Measurements from ENCODE around the gene HOXA6. TPM values are rescaled to one million over a fixed set of nuclear protein-coding genes. Genes with fewer than 3 reads are reported as not detected.

Gene HOXA6
- total RNA-seq, 1 donor from 2014 or later = not detected

- Histone ChIP-seq H3K36me3 (no peaks in the 10 kb centered on the region), H3K9me3 (ENCODE audit: low read depth) (no peaks in the 10 kb centered on the region), H3K4me1 (no peaks in the 10 kb centered on the region), H2AFZ (replicated peaks) (no peak overlapping the region), H3K4me3 (no peak overlapping the region), H3F3A (ENCODE audit: low read depth) (peaks cover 6% of the 10 kb centered on the region), H3K79me2 (ENCODE audit: low read depth) (no peaks in the 10 kb centered on the region), H3K9ac (no peak overlapping the region), H4K20me1 (ENCODE audit: low read depth) (peaks cover 90% of the 10 kb centered on the region), H3K27ac (no peak overlapping the region), H3K4me2 (peak overlapping the region; percentile 29), H3K27me3 (peaks cover 100% of the 10 kb centered on the region)
- Mint-ChIP-seq H3K27ac (no peak overlapping the region), H3K27me3 (ENCODE audit: insufficient read depth, low read depth) (peaks cover 91% of the 10 kb centered on the region), H3K36me3 (no peaks in the 10 kb centered on the region), H3K4me1 (peaks cover 2% of the 10 kb centered on the region), H3K4me3 (no peak overlapping the region), H3K9me3 (peaks cover 14% of the 10 kb centered on the region)
- no peak for TF ChIP-seq CTCF (IDR thresholded peaks at IDR 0.05)
- TF ChIP-seq EZH2phosphoT487 (IDR thresholded peaks at IDR 0.05) = peak; percentile 89
- TF ChIP-seq EZH2 (IDR thresholded peaks at IDR 0.05) = peak; percentile 91
- no peak for DNase-seq (ENCODE audit: low spot score)
Observed at GRCh38 chr7:27191833-27192545, 44.4 kb upstream of the HOXA6 start.

DNA sequence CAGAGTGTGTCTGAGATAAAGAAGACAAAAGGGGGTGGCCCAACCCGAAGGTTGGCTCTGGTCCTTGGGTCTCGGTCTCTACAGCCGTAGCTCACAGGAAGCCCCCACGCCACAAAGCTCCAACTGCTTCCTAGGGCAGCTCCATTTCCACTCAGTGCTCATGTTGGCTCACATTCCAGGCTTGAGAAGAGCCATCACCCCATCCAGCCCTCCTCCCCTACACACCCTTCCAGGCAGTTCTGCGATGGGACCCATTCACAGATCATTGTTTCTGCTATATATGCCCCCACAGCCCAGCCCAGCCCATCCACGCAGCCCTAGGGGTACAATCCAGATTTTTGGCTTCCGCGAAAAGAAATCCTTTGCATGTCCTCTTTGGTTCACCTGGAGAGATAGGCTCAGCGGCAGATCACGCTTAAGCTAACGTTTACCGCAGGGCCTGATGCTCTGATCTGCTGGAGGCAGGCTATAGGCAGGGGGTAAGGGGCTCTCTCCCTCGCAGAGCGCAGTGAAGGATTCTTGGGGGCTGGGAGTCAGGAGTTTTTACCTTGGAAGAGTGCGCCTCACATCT is 43.7 kb upstream of the HOXA6 start:
- H3F3A ChIP-seq (ENCODE audit: low read depth) = no peaks in the 10 kb centered on the region
- peaks cover 100% of the 10 kb centered on the region for H3K27me3 ChIP-seq
- H3K9ac ChIP-seq = no peak overlapping the region
- H3K4me1 Mint-ChIP-seq = peaks cover 2% of the 10 kb centered on the region
- peaks cover 93% of the 10 kb centered on the region for H4K20me1 ChIP-seq (ENCODE audit: low read depth)
- H3K27me3 Mint-ChIP-seq (ENCODE audit: insufficient read depth, low read depth) = peaks cover 92% of the 10 kb centered on the region
- no peaks in the 10 kb centered on the region for H3K36me3 ChIP-seq
- no peaks in the 10 kb centered on the region for H3K4me1 ChIP-seq
- no peak overlapping the region for H3K4me3 ChIP-seq
- H3K27ac Mint-ChIP-seq = no peak overlapping the region
- TF ChIP-seq EZH2phosphoT487 (IDR thresholded peaks at IDR 0.05) (no peak), EZH2 (IDR thresholded peaks at IDR 0.05) (no peak), CTCF (IDR thresholded peaks at IDR 0.05) (no peak)
- peak overlapping the region; percentile 42 for H3K4me3 Mint-ChIP-seq
- no peak overlapping the region for H3K27ac ChIP-seq
- no peaks in the 10 kb centered on the region for H3K9me3 ChIP-seq (ENCODE audit: low read depth)
- DNase-seq (ENCODE audit: low spot score) = no peak
- H3K9me3 Mint-ChIP-seq = peaks cover 16% of the 10 kb centered on the region
- no peak overlapping the region for H2AFZ ChIP-seq (replicated peaks)
- no peaks in the 10 kb centered on the region for H3K79me2 ChIP-seq (ENCODE audit: low read depth)
- H3K4me2 ChIP-seq = no peak overlapping the region
- no peaks in the 10 kb centered on the region for H3K36me3 Mint-ChIP-seq

DNA sequence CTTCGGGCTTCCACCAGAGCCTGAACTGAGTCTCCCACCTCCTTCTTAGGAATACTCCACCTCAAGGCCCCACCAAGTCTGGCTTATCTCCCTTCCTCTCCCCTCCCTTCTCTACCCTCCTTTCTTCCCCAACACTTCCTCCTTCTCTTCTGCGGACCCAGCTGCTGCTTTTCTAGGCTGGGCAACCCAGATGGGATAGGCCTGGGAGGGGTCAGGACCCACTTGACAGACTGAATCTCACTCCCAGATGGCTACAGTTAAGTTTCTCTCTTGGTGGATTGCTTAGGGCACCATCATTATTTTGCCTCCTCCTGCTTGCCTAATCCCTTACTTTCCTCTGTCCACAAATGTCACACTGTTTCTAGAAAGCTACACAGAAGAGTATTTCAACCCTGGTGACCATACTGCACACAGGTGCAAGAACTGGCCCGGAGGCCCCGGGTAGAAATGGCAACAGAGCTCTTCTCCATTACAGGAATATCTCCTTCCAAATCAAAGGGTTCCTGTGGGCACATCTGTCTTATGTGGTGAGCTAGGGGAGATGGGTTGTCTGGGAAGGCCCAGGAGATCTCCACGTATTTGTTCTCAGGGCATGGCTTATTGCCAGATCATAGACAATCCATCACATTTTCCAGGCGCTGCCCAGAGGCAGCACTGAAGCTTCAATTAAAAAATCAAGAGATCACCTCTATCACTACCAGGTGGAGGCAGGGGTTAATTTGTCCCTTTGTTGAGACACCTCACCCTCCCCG is 42.6 kb upstream of the HOXA6 start:
- Histone ChIP-seq H3K9ac (no peak overlapping the region), H3F3A (ENCODE audit: low read depth) (no peaks in the 10 kb centered on the region), H3K4me1 (no peaks in the 10 kb centered on the region), H3K36me3 (no peaks in the 10 kb centered on the region), H4K20me1 (ENCODE audit: low read depth) (peaks cover 98% of the 10 kb centered on the region), H3K4me2 (no peak overlapping the region), H3K27ac (no peak overlapping the region), H3K9me3 (ENCODE audit: low read depth) (no peaks in the 10 kb centered on the region), H2AFZ (replicated peaks) (no peak overlapping the region), H3K4me3 (no peak overlapping the region), H3K79me2 (ENCODE audit: low read depth) (no peaks in the 10 kb centered on the region), H3K27me3 (peaks cover 100% of the 10 kb centered on the region)
- Mint-ChIP-seq H3K36me3 (no peaks in the 10 kb centered on the region), H3K27ac (no peak overlapping the region), H3K27me3 (ENCODE audit: insufficient read depth, low read depth) (peaks cover 95% of the 10 kb centered on the region), H3K4me3 (no peak overlapping the region), H3K9me3 (peaks cover 17% of the 10 kb centered on the region), H3K4me1 (peaks cover 2% of the 10 kb centered on the region)
- DNase-seq (ENCODE audit: low spot score) = no peak
- TF ChIP-seq CTCF (IDR thresholded peaks at IDR 0.05) (no peak), EZH2phosphoT487 (IDR thresholded peaks at IDR 0.05) (peak; percentile 35)

Data from neural progenitor cell (in vitro differentiated cells).